ENCODE measurements around the gene ZAP70.

ZAP70 gene

DNA sequence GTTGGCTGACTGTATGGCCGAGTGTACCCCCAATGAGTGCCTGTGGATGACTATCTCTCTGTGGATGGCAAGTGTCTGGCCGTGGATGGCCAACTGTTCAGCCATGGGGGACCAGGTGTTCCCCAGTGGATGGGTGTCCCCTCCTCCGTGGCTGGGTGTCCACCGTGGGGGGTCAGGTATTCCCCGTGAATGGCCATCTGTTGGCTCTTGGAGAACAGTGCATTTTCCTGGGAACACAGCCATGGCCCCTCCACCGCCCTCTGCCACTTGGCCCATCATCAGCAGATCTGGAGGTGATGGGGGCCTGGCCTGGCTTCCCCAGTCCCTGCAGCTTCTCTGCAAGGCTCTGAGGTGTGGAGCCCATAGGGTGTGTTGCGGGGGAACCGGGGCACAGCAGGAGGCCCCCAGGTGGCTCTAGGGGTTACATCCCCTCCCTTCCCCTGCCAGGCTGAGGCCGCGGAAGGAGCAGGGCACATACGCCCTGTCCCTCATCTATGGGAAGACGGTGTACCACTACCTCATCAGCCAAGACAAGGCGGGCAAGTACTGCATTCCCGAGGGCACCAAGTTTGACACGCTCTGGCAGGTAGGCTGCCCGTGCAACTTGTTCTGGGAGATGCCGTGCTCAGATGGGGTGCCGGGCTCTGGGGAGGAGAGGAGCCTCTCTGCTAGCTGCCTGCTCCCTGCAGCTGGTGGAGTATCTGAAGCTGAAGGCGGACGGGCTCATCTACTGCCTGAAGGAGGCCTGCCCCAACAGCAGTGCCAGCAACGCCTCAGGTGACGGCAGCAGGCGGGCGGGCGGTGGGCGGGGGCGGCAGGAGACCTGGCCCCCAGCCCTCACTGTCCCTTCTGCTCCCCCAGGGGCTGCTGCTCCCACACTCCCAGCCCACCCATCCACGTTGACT is 19.3 kb downstream of the ZAP70 start:
- in situ Hi-C loops (cut with MboI; ENCODE audit: low sequenced_read_pairs) = no loop called here

DNA sequence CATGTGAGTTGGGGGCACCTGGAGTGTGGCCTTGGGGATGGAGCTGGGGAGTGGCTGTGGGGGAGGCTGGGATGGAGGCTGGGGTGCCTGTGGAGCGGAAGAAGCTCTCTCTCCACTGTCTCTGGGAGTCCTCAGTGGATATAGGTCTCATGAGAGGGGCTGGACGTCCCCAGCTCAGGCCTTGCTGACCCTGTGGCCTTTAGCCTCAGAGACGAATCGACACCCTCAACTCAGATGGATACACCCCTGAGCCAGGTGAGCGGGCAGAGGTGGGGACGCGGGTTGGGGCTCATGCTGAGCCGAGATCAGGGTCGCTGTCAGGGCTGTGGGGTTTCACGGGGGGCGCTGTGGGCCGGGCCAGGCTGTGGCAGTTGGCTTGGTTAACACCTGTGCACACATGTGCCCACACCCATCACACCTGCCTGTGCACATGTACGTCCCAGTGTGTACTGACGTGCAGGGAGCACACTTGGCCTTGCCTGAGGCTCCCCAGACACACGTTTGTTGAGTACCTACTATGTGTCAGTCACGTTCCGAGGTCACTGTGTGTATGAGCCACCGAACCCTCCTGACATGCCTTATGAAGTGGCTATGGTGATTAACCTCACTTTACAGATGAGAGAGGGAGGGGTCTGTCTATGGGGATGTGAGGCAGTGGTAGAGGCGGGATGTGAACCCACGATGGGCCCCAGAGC is 20.1 kb downstream of the ZAP70 start:
- in situ Hi-C loops (cut with MboI; ENCODE audit: low sequenced_read_pairs) = no loop called here

DNA sequence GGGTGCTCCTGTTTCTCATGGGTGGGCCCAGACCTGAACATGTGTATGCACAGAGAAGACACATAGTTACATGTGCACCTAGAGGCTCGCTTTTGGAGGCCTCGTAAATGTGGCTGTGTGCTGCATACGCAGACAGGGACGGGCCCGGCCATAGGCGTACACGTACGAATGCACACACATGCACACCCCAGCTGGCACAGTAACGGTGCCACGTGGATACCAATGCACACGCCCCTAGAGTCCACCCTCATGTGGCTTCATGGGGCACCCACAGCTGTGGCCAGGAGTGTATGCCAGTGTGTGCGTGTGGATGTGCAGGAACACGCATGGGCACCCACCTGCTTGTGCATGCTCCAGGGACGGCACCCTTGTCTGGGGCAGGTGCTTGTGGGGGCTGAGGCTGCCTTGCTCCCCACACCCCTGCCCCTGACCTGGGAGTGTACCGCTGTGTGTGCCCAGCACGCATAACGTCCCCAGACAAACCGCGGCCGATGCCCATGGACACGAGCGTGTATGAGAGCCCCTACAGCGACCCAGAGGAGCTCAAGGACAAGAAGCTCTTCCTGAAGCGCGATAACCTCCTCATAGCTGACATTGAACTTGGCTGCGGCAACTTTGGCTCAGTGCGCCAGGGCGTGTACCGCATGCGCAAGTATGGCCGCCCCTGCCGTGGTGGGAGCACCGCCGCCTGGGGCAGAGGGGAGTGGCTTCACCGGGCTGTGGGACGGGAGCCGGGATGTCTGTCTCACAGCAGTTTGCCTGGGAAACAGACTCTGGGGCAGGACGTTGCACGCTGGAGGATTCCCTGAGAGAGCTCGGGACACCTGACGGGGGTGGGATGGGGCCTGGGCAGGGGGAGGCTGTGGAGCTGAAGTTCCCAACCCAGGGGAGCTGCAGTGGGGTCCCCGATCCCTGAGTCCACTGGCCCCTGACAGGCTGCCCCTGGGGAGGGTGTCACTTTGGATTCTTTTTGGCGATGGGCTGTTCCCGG is 21.0 kb downstream of the ZAP70 start:
- in situ Hi-C loops (cut with MboI; ENCODE audit: low sequenced_read_pairs) = no loop called here

DNA sequence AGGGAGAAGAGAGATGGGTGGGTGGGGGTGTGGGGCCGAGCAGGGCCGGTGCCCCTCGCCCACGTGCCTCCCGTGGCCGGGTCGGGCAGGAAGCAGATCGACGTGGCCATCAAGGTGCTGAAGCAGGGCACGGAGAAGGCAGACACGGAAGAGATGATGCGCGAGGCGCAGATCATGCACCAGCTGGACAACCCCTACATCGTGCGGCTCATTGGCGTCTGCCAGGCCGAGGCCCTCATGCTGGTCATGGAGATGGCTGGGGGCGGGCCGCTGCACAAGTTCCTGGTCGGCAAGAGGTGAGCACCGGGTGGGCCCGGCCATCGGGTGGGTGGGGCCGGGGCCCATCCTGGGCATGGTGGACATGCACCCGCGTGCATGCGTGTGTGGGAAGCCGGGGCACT is 21.8 kb downstream of the ZAP70 start:
- in situ Hi-C loops (cut with MboI; ENCODE audit: low sequenced_read_pairs) = no loop called here

GRCh38 chr2:97736185-97736584 is 22.8 kb downstream of the ZAP70 start:
- in situ Hi-C loops (cut with MboI; ENCODE audit: low sequenced_read_pairs) = no loop called here

DNA sequence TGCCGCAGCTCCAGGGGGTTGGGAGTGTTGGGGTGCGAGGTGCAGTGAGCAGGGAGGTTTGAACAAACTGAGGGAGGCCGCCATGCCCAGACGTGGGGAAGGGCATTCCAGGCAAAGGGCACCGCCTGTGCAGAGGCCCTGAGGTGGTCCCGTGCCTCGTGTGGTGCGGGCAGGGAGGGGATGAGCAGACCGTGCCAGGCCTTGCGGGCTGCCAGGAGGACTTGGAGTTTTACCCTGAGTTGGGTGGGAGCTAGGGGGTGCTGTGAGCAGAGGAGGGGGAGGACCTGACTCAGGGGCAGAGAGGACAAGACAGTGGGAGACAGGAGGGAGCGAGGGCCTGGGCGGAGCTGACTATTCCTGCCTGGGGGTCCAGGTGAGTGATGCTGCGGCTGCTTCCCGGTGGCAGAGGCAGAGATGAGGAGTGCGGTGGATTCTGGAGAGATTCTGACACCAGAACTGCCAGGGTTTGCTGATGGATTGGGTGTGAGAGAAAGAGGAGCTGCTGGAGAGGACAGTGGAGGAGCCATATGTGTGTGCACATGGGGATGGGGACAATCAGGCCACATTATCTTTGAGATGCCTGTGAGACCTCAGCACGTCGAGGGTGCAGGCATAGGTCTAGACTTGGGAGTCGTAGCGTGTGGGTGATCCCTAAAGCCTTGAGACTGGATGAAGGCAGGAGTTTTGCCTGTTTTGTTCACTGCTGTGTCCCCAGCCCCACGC is 23.4 kb downstream of the ZAP70 start:
- in situ Hi-C loops (cut with MboI; ENCODE audit: low sequenced_read_pairs) = no loop called here

DNA sequence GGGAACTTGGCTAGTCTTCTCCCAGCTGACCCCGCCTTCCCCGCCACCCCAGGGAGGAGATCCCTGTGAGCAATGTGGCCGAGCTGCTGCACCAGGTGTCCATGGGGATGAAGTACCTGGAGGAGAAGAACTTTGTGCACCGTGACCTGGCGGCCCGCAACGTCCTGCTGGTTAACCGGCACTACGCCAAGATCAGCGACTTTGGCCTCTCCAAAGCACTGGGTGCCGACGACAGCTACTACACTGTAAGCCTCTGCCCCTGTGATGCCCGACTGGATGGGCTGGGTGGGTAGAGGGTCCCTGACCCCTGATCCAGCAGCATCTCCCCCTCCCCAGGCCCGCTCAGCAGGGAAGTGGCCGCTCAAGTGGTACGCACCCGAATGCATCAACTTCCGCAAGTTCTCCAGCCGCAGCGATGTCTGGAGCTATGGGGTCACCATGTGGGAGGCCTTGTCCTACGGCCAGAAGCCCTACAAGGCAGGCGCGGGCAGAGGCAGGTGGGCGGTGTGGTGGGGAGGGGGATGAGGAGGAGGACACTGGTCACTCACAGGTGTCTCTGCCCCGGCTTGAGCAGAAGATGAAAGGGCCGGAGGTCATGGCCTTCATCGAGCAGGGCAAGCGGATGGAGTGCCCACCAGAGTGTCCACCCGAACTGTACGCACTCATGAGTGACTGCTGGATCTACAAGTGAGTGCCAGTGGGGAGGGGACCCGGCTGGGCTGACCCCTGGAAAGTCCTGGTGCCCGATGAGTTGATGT is 24.2 kb downstream of the ZAP70 start:
- in situ Hi-C loops (cut with MboI; ENCODE audit: low sequenced_read_pairs) = no loop called here

- in situ Hi-C loops (cut with MboI; ENCODE audit: low sequenced_read_pairs) = no loop called here
These were observed 25.0 kb downstream of the ZAP70 start for GRCh38 chr2:97738179-97739019.

DNA sequence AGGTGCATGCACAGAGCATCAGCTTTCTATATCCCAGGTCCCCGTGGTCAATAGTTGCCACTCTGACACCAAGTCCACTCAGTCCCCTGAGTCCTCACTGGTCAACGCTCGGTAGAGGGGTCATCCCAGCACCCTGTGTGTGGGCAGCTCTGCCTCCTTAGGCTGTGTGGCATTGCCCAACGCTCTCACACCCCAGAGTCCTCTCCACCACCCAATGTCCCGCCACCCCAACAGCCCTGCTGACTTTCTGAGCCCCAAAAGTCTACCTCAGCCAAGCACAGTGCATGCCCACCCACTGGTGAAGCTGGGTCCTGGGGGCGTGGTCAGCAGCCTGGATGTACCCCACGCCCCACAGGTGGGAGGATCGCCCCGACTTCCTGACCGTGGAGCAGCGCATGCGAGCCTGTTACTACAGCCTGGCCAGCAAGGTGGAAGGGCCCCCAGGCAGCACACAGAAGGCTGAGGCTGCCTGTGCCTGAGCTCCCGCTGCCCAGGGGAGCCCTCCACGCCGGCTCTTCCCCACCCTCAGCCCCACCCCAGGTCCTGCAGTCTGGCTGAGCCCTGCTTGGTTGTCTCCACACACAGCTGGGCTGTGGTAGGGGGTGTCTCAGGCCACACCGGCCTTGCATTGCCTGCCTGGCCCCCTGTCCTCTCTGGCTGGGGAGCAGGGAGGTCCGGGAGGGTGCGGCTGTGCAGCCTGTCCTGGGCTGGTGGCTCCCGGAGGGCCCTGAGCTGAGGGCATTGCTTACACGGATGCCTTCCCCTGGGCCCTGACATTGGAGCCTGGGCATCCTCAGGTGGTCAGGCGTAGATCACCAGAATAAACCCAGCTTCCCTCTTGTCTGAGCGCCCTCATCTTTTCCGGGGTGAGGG is 25.9 kb downstream of the ZAP70 start:
- in situ Hi-C loops (cut with MboI; ENCODE audit: low sequenced_read_pairs) = no loop called here

DNA sequence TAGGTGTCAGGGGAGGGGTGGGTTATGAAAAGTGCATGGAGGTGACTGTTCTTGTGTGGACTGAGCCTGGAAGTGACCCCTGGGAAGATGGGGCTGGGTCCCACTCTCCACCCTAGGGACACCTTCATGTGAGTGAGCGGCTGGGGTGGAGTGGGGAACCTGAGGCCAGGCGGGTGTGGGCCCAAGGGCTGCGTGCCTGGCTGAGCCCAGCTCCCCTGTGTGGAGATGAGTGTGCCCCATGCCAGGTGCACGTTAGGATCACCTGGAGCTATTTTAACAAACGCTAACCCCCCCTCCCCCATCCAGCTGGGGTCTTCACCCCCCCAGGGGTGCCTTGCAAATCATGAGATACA is 26.5 kb downstream of the ZAP70 start:
- in situ Hi-C loops (cut with MboI; ENCODE audit: low sequenced_read_pairs) = no loop called here

DNA sequence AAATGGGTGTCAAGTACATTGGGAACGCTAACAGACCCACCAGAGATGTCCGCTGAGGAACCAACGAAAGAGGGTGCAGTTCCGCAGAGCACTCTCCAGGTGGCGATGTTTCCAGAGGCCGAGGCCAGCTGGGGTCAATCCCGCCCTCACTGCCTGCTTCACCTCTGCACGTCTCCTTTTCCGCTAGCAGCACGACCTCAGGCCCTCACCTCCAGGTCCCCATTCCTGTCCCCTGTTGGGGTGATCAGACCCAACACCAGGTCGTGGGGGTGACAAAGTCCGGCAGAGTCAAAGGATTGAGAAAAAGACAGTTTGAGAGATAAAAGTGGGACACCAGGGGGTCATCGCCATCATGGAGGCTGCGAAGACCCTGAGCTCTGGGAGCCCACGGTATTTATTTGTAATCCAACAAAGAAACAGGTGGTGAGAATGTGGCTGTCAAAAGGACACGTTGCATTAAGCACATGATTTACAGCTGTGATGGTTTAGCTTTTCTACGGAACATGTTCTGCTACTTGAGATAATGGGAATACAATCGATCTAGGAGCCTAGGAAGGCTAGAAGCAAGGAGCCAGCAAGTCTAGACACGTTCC is 27.3 kb downstream of the ZAP70 start:
- in situ Hi-C loops (cut with MboI; ENCODE audit: low sequenced_read_pairs) = no loop called here

DNA sequence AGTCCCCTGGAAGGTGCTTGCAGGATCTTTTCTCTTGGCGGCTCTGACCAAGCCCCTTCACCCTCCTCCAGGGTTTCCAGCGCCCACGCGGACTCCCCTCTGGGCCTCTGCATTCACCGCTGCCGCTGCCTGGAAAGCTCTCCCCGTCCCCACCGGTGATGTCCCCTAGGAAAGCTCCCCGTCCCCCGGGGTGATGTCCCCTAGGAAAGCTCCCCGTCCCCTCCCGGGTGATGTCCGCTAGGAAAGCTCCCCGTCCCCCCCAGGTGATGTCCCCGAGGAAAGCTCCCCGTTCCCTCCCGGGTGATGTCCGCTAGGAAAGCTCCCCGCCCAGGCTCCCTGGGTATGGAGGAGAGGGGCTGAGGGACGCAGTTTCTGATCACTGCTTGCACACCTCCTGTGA is 27.9 kb downstream of the ZAP70 start:
- in situ Hi-C loops (cut with MboI; ENCODE audit: low sequenced_read_pairs) = no loop called here

DNA sequence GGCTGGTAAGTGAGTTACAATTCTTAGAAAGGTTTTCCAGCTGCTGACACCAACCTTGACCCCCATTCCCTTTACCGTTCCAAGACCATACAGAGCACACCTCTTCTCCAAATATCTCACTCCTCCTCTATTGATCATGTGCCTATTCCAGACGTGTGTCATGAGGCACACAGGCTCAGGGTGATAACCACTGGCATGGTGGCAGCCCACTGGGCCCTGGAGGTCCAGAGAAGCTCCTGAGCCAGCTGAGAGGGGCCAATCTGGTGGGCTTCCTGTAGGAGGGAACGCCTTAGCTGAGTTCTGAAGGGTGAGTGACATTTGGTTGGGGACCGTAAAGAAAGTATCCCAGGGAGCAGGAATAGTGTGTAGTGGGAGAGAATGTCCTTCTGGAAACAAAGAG is 28.3 kb downstream of the ZAP70 start:
- in situ Hi-C loops (cut with MboI; ENCODE audit: low sequenced_read_pairs) = no loop called here

GRCh38 chr2:97742381-97742847 is 29.0 kb downstream of the ZAP70 start:
- in situ Hi-C loops (cut with MboI; ENCODE audit: low sequenced_read_pairs) = no loop called here

DNA sequence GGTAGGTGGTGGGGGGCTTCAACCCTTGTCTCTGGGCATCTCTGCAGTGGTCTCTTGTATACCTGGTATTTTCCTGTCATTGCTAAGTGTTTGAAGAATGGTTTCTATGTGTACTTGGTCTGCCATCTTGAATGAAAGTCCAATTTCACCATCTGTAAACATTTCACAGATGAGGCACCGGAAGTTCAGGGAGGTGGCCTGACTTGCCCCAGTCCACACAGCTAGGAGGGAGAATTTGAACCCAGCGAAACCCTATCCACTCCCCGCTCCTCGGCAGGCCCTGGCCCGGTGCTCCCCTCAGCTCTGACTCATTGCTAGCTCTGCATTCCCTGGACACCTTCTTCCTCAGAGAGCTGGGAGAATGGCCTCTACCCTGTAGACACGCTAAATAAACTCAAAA is 30.5 kb downstream of the ZAP70 start:
- in situ Hi-C loops (cut with MboI; ENCODE audit: low sequenced_read_pairs) = no loop called here

- in situ Hi-C loops (cut with MboI; ENCODE audit: low sequenced_read_pairs) = no loop called here
These were observed 32.2 kb downstream of the ZAP70 start for GRCh38 chr2:97745474-97746174.

DNA sequence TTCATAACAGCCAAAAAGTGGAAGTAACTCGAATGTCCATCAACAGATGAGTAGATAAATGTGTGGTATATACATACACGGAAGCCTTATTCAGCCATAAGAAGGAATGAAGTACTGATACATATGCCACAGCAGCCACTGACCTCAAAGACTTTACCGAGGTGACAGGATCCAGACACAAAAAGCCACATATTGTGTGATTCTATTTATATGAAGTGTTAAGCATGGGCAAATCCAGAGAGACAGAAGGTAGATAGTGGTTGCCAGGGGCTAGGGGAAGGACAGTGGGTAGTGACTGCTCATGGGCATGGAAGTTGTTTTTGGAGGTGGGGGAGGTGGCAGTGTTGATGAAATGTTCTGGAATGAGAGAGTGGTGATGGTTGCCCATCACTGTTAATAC is 33.9 kb downstream of the ZAP70 start:
- in situ Hi-C loops (cut with MboI; ENCODE audit: low sequenced_read_pairs) = no loop called here
